Measurements from ENCODE around the gene AGRN. TPM values are rescaled to one million over a fixed set of nuclear protein-coding genes. Genes with fewer than 3 reads are reported as not detected.

Gene AGRN
- total RNA-seq, 3 donors from 2014 or later, result 32.0 to 54.4 (median 40.6) TPM

DNA sequence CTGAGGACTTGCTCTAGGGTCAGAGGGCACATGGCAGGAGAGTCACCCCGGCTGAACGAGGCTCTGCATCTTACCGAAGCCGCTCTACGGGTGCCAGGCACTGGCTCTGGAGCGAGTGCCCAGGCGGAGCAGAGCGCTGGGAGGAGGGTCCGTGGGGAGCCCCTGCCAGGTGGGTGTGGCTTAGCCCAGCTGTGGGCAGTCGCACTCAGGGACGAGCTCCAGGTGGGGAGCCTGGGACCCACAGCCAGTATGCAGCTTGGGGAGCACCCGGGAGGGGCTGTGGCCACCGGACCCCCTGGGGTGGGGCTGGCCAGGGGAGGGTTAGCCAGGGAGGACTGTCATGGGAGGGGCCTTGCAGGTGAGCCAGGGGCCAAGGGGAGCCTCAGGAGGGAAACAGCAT, 3.8 kb downstream of the AGRN start:
- H3K4me1 ChIP-seq (ENCODE audit: low read depth), result peaks cover 16% of the 10 kb centered on the region
- DNase-seq (no peak), ATAC-seq (no peak)
- intact Hi-C loops (cut with DNase I, micrococcal nuclease), result no loop called here
- H3K36me3 ChIP-seq (ENCODE audit: low read depth), result no peaks in the 10 kb centered on the region
- H3K9me3 ChIP-seq, result no peaks in the 10 kb centered on the region
- no peak overlapping the region for H3K4me3 ChIP-seq
- TF ChIP-seq CTCF (IDR thresholded peaks at IDR 0.05), result no peak

DNA sequence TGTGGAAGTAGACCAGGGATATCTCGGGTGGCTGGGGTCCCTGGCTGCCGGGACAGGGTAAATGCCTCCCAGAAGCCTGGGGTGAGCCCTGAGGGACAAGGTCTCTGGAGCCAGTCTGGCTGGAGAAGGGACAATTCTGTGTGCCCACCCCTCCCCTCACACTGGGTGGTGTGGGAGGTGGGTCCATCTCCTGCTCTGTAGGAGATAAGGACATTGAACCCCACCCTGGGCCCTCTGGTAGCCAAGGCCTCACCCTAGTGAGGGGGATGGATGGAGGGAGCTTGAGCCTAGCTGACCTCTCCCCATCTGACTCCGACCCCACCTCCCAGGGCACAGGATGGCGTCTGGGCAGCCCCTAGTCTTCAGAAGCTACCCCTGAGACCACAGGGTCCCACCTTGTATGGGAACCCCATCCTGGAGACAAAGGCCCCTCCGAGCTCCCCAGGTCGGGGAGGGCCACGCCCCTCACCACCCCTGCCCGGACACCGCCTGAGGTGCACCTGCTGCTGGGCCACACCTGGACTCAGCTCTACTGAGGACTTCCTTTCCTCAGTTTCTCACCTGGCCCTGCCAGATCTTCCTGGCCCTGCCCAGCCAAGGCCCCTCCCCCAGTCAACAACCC, 4.3 kb downstream of the AGRN start:
- intact Hi-C loops (cut with DNase I, micrococcal nuclease), result no loop called here
- peaks cover 12% of the 10 kb centered on the region for H3K4me1 ChIP-seq (ENCODE audit: low read depth)
- no peaks in the 10 kb centered on the region for H3K36me3 ChIP-seq (ENCODE audit: low read depth)
- DNase-seq (no peak), ATAC-seq (no peak)
- H3K9me3 ChIP-seq, result no peaks in the 10 kb centered on the region
- H3K4me3 ChIP-seq, result no peak overlapping the region
- no peak for TF ChIP-seq CTCF (IDR thresholded peaks at IDR 0.05)

DNA sequence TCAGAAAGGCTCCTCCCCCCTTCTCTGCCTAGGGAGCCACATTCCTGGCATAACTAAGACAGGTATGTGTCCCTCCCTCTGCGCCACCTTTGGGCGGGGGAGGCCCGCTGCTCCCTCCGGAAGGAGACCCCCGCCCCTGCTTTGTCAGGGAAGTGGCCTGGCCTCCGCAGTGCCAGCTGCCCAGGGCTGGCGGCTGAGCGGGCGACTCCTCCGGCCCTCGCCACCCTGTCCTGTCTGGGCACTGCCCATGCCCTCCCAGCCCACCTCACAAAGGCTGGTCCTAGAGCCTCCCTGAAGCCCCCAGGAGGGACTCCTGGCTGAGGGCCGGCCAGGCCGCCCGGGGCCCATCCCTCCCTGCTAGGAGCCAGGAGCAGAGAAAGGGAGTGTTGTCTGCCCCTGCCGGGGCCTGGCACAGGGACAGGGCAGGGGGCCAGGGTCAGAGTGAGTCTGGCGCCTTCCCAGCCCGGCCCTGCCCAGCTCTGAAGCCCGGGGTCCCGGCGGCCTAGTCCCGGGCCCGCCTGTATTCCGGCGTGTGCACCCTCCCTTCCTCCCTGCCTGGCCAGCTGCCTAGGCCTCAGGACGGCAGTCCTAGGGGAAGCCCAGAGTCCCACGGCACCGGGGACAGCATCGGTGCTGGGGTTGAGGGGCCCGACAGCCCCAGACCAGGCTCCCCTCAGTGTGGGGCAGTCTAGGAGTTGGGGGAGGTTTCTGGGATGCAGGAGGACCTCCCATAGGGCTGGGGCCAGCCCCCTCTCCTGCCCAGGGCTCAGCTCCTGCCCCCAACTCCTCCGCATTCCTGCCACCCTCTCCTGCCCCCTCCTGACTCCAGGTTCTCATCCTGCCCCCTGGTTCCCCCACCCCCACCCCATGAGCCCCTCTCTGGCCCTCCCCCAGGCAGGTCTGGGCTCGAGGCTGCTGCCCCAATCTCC, 5.1 kb downstream of the AGRN start:
- ATAC-seq (peak; percentile 5), DNase-seq (no peak)
- H3K9me3 ChIP-seq, result no peaks in the 10 kb centered on the region
- no peak overlapping the region for H3K4me3 ChIP-seq
- intact Hi-C loops (cut with DNase I, micrococcal nuclease), result no loop called here
- no peaks in the 10 kb centered on the region for H3K36me3 ChIP-seq (ENCODE audit: low read depth)
- H3K4me1 ChIP-seq (ENCODE audit: low read depth), result peaks cover 12% of the 10 kb centered on the region
- no peak for TF ChIP-seq CTCF (IDR thresholded peaks at IDR 0.05)

GRCh38 chr1:1025730-1026129, 5.8 kb downstream of the AGRN start:
- no peak for ATAC-seq
- Histone ChIP-seq H3K4me3 (no peak overlapping the region), H3K9me3 (no peaks in the 10 kb centered on the region), H3K4me1 (ENCODE audit: low read depth) (peaks cover 9% of the 10 kb centered on the region), H3K36me3 (ENCODE audit: low read depth) (no peaks in the 10 kb centered on the region)
- intact Hi-C loops (cut with DNase I, micrococcal nuclease), result no loop called here
- no peak for TF ChIP-seq CTCF (IDR thresholded peaks at IDR 0.05)
- no peak for DNase-seq

- ATAC-seq (no peak), DNase-seq (no peak)
- H3K36me3 ChIP-seq (ENCODE audit: low read depth), result no peaks in the 10 kb centered on the region
- H3K9me3 ChIP-seq, result no peaks in the 10 kb centered on the region
- intact Hi-C loops (cut with DNase I, micrococcal nuclease), result no loop called here
- H3K4me1 ChIP-seq (ENCODE audit: low read depth), result no peaks in the 10 kb centered on the region
- H3K4me3 ChIP-seq, result no peak overlapping the region
- no peak for TF ChIP-seq CTCF (IDR thresholded peaks at IDR 0.05)
Measured at GRCh38 chr1:1026599-1027413, 6.9 kb downstream of the AGRN start.
